Ramos (cell line): Measurements from ENCODE around the gene GDAP1L1.
"Not testable (repeated sequence)": the region's sequence is repeated elsewhere in the genome, so short reads cannot be mapped to it uniquely, and the experiment has no call there.

ENCODE experiments used
- in situ Hi-C: fragments of 300-500 bp; cut with MboI; formaldehyde crosslinking; loops from one replicate; pipeline ENCODE4 v1.14.3; 2022; ENCODE audit warnings: low sequenced_read_pairs; ENCODE audit not compliant: unreplicated experiment

The GDAP1L1 gene

DNA sequence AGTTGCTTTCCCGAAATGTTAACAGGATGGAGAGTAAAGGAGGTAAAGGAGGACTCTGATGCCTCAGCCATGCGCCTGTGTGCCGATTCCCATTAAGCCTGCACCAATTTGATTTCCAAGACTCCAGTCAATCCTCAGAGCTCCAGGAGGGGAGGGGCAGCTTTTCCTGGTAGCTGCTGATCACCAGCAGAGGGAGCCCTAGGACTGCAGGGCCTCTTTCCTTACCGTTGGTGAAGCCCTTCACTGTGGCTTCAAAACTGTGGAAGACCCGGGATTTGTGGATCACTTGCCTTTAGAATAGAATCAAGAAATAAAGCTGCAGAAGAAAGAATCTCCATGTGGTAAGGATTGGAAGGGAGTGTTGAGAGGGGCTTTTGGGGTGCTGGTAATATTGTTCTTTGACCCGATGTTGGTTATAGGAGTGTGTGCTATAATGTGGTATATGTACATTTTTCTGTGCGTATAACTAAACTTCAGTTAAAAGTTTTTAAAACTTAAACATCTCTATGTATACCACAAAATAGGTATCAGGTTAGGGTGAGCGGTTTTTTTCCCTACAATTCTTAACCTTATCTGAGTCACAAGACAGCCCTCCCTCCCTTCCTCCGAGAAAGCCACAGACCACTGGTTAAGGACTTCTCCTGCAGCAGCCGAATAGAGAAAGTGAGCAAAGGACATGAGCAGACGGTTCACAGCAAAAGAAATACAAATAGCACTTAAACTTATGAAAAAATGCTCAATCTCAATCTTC lies 29.6 kb upstream of the GDAP1L1 start:
- in situ Hi-C loops, result loop anchor here (5.0 to 25.0 kb wide), 3 partner anchors 95 to 470 kb away; partner anchors contain the start of gene FITM2

DNA sequence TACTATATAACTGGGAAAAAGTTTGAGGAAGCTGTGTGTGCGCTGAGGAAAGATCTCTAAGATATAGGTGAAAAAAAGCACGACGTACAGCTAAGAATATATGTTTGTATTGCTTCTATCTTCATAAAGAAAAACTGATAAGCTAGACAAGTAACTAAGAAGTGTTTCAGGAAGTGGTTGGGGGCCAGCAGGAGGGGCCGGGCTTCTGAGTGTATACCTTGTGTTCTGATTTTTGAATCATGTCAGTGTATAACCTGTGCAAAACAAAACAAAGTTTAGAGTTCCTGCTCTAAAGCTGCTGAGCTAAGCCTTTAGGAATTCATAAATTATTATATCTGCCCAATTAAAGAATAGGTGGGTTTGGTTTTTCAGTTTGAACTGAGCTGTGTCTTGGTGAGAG lies 28.7 kb upstream of the GDAP1L1 start:
- in situ Hi-C loops, result loop anchor here (5.0 to 25.0 kb wide), 3 partner anchors 94 to 469 kb away; partner anchors contain the start of gene FITM2

- in situ Hi-C loops, result loop anchor here (5.0 to 25.0 kb wide), 3 partner anchors 93 to 468 kb away; partner anchors contain the start of gene FITM2
Observed at GRCh38 chr20:44219170-44219730, 27.9 kb upstream of the GDAP1L1 start.

- in situ Hi-C loops, result loop anchor here (5.0 to 25.0 kb wide), 3 partner anchors 93 to 468 kb away; partner anchors contain the start of gene FITM2
Observed at GRCh38 chr20:44219791-44220190, 27.3 kb upstream of the GDAP1L1 start.

DNA sequence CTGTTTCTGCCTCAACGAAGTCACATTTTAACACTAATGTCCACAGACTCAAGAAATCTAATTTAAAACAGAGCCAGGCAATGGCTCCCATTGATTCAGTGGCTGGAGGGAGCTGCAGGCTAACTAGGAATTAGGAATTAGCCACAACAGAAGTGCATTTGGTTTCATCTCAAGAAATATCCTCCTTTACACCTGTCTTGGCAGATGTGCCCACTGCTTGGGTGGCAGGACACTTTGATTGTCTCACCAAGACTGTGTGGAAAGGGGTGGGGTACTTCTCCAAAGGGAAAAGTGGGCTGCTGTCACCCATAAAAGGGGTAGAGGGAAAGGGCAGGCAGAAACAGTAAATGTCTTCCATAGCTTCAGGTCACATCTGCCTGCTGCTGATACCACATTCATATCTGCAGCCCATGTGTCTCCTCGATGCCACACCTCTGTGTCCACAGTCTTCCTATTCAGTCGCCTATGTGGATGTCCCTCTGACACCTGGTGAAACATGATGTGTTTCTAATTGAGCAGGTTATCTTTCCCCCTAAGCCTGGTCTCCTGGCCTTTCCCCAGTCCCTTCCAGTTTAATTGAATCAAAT lies 25.6 kb upstream of the GDAP1L1 start:
- in situ Hi-C loops, result loop anchor here (25.0 kb wide), 2 partner anchors 391 to 466 kb away; no protein-coding TSS in a partner anchor

GRCh38 chr20:44222027-44222426 lies 25.1 kb upstream of the GDAP1L1 start:
- in situ Hi-C loops, result loop anchor here (25.0 kb wide), 2 partner anchors 390 to 465 kb away; no protein-coding TSS in a partner anchor

- in situ Hi-C loops, result loop anchor here (25.0 kb wide), 2 partner anchors 390 to 464 kb away; no protein-coding TSS in a partner anchor
Observed at GRCh38 chr20:44222633-44223368, 24.3 kb upstream of the GDAP1L1 start.

GRCh38 chr20:44223721-44224120 lies 23.4 kb upstream of the GDAP1L1 start:
- in situ Hi-C loops, result loop anchor here (25.0 kb wide), 2 partner anchors 389 to 464 kb away; no protein-coding TSS in a partner anchor

DNA sequence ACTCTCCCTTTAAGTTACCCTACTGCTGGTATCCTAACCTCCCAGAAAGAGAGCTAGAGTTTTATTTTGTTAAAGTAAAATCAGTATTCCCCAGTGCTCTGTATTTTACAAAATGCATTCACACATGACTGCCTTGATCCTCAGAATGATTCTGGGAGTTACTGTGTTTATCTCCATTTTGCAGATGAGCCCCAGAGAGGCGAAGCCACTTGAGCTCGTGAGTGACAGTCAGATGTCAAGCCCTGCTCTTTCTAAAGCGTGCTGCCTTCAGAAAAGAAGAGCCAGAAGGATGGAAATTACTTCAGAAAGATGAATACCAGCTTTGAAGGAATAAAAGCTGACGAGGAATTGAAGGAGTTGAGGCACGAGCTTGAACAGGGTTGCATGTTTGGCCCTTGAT lies 22.5 kb upstream of the GDAP1L1 start:
- in situ Hi-C loops, result loop anchor here (25.0 kb wide), 2 partner anchors 388 to 463 kb away; no protein-coding TSS in a partner anchor

- in situ Hi-C loops, result no loop called here
Observed at GRCh38 chr20:44228465-44229258, 18.4 kb upstream of the GDAP1L1 start.

GRCh38 chr20:44231193-44231592 lies 15.9 kb upstream of the GDAP1L1 start:
- in situ Hi-C loops, result no loop called here

DNA sequence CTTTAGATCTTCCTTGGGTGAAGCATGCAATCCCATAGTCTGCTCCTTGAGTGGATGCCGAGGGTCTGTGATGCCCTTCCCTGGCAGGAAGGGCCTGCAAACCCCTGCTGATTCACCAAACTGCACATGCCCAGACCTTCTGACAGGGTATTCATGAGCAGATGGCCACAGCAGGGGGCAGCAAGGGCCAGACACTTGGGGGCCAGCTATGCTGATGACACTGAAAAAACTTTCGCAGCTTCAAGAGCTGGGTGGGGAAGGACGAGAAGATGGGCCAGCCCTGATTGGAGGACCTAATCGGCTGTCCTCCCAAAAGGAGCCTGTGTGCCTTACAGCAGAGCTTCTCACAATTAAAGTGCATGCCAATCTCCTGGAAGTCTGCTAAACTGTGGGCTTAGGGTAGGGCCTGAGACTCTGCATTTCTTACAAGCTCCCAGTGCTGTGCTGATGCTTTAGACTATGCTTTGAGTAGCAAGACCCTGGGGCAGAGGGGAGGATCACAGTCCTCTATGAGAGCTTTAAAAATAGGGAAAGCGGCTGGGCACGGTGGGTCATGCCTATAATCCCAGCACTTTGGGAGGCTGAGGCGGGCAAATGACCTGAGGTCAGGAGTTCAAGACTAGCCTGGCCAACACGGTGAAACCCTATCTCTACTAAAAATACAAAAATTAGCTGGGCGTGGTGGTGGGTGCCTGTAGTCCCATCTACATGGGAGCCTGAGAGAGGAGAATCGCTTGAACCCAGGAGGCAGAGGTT lies 15.2 kb upstream of the GDAP1L1 start:
- in situ Hi-C loops, result no loop called here

GRCh38 chr20:44232469-44232856 lies 14.6 kb upstream of the GDAP1L1 start:
- in situ Hi-C loops, result not testable (repeated sequence)

GRCh38 chr20:44233436-44234016 lies 13.6 kb upstream of the GDAP1L1 start:
- in situ Hi-C loops, result no loop called here

DNA sequence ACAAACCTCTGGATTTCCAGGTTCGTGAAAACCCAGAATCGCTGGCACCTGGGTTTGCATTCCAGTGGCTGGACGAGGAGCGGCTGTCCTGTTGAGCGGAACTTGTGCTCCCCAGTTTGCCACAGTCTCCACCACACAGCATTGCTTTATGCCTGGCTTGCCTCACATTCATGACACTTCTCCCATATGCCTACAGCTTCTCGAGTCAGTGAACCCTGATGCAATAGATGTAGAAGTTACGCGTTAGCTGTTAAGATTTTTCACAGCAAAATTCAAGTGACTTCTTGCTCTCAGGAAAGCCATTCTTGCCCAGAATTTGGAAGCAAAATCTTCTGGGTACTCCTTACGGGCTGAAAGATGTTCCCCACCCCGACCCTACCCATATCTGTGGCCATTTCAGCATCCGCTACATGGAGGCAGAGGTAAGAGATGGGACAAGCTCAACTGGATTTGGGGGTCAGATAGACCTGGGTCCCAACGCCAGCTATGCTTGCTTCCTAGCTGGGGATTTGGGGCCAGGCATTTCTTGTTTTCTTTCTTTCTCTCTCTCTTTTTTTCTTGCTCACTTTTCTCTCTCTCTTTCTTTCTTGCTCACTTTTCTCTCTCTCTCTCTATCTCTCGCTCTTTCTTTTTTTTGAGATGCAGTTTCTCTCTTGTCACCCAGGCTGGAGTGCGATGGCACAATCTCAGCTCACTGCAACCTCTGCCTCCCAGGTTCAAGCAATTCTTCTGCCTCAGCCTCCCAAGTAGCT lies 12.4 kb upstream of the GDAP1L1 start:
- in situ Hi-C loops, result no loop called here

GRCh38 chr20:44235702-44236101 lies 11.4 kb upstream of the GDAP1L1 start:
- in situ Hi-C loops, result no loop called here

DNA sequence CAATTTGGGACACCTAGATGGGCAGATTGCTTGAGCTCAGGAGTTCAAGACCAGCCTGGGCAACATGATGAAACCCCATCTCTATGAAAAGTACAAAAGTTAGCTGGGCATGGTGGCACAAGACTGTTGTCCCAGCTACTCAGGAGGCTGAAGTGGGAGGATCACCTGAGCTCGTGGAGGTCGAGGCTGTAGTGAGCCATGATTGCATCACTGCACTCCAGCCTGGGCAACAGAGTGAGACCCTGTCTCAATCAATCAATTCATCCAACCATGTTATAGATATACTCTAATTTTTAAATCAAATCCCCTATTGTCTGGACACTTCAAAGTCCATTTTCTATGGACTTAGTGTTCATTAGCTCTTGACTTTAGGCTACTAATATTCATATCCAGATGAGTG lies 10.3 kb upstream of the GDAP1L1 start:
- in situ Hi-C loops, result not testable (repeated sequence)

DNA sequence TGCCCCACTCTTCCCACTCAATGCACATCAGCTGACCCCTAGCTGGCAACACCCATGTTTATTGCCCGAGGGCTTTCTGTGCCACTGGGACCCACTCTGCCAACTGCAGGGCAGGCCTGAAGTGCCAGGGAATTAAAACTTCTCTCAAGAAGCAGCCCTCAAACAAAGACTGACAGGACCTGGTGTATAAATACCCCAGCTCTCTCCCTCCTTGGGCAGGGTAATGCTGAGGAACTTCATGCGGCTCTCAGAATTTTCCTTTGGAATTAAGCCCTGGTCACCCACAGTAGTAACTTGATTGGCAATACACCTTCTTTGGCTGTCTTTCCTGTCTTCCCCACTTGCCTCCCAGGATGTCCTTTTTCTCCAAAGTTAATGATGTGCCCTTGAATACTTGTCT lies 5.3 kb upstream of the GDAP1L1 start:
- in situ Hi-C loops, result no loop called here
